WTC11 (cell line): ENCODE data around the gene ZNF12. TPM values are rescaled to one million over a fixed set of nuclear protein-coding genes. Genes with fewer than 3 reads are reported as not detected.

Source experiments
- ATAC-seq: fragments of 200-7000 bp; cut with Tn5 transposase; 2 replicates; pipeline ENCODE4 v1.10.0; 2021; ENCODE audit warnings: mild to moderate bottlenecking, moderate library complexity
- CTCF ChIA-PET: fragments of 300-600 bp; sonication (Branson Sonifier 250); formaldehyde crosslinking; loops from one replicate; lab custom pipeline; 2021; ENCODE audit warnings: antibody characterized with exemption; lab: Charles Lee
- POLR2A ChIA-PET: fragments of 350-600 bp; sonication (Branson Sonifier 250); formaldehyde crosslinking; loops from one replicate; lab custom pipeline; 2021; ENCODE audit warnings: antibody characterized with exemption; lab: Charles Lee
- DNase-seq: peaks from one replicate; pipeline ENCODE4 v3.0.0; 2021; ENCODE audit warnings: low spot score
- H3K27ac Mint-ChIP-seq: 2 replicates; pipeline ENCODE4 v1.8.0; 2021; ENCODE audit warnings: mixed read lengths
- H3K27me3 Mint-ChIP-seq: 2 replicates; pipeline ENCODE4 v1.8.0; 2021; ENCODE audit warnings: low read depth, mild to moderate bottlenecking, moderate library complexity, mixed read lengths
- H3K36me3 Mint-ChIP-seq: 2 replicates; pipeline ENCODE4 v1.8.0; 2021; ENCODE audit warnings: mixed read lengths
- H3K4me1 Mint-ChIP-seq: 2 replicates; pipeline ENCODE4 v1.8.0; 2022; ENCODE audit warnings: mixed read lengths
- H3K4me3 Mint-ChIP-seq: 2 replicates; pipeline ENCODE4 v1.8.0; 2021; ENCODE audit warnings: mild to moderate bottlenecking, moderate library complexity, mixed read lengths
- H3K9me3 Mint-ChIP-seq: 2 replicates; pipeline ENCODE4 v1.8.0; 2021; ENCODE audit warnings: mixed read lengths
- FOXJ3 ChIP-seq: sonication (generic); formaldehyde crosslinking; IDR thresholded peaks from 2 replicates; pipeline ENCODE4 v1.9.0; 2021; ENCODE audit warnings: missing genetic modification reagents, mild to moderate bottlenecking, borderline replicate concordance
- FOXK1 ChIP-seq: sonication (generic); formaldehyde crosslinking; IDR thresholded peaks from 2 replicates; pipeline ENCODE4 v1.8.0; 2022; ENCODE audit warnings: mild to moderate bottlenecking, moderate library complexity, missing genetic modification reagents
- GRHL2 ChIP-seq: fragments of 250-450 bp; sonication (Bioruptor Pico); IDR thresholded peaks from 2 replicates; pipeline ENCODE4 v1.8.0; 2022; ENCODE audit warnings: mild to moderate bottlenecking, moderate library complexity; ENCODE audit not compliant: insufficient replicate concordance, severe bottlenecking
- GTF2I ChIP-seq: fragments of 250-450 bp; sonication (Bioruptor Pico); conservative IDR thresholded peaks from 2 replicates; pipeline ENCODE4 v1.4.0; 2021; ENCODE audit warnings: mild to moderate bottlenecking
- KAT7 ChIP-seq: sonication (generic); formaldehyde crosslinking; IDR thresholded peaks from 2 replicates; pipeline ENCODE4 v1.8.1; 2023; ENCODE audit warnings: missing genetic modification reagents, mild to moderate bottlenecking, borderline replicate concordance
- MYBL2 ChIP-seq: sonication (generic); formaldehyde crosslinking; IDR thresholded peaks from 2 replicates; pipeline ENCODE4 v1.8.1; 2023; ENCODE audit warnings: mild to moderate bottlenecking, moderate library complexity, missing genetic modification reagents
- NFATC4 ChIP-seq: fragments of 250-450 bp; sonication (Bioruptor Pico); IDR thresholded peaks from 2 replicates; pipeline ENCODE4 v1.9.0; 2021; ENCODE audit warnings: mild to moderate bottlenecking
- NFE2L1 ChIP-seq: sonication (generic); formaldehyde crosslinking; IDR thresholded peaks from 2 replicates; pipeline ENCODE4 v1.8.1; 2023; ENCODE audit warnings: missing genetic modification reagents
- RELA ChIP-seq: sonication (generic); formaldehyde crosslinking; IDR thresholded peaks from 2 replicates; pipeline ENCODE4 v1.8.1; 2022; ENCODE audit warnings: missing genetic modification reagents, mild to moderate bottlenecking, borderline replicate concordance
- TEAD4 ChIP-seq: sonication (generic); formaldehyde crosslinking; IDR thresholded peaks from 2 replicates; pipeline ENCODE4 v1.8.0; 2022; ENCODE audit warnings: mild to moderate bottlenecking, missing genetic modification reagents
- TP53 ChIP-seq: sonication (generic); formaldehyde crosslinking; IDR thresholded peaks from 2 replicates; pipeline ENCODE4 v1.8.1; 2023; ENCODE audit warnings: mild to moderate bottlenecking, missing genetic modification reagents
- ZNF416 ChIP-seq: fragments of 250-450 bp; sonication (Bioruptor Pico); IDR thresholded peaks from 2 replicates; pipeline ENCODE4 v1.9.0; 2021; ENCODE audit warnings: mild to moderate bottlenecking, inconsistent platforms
- total RNA-seq: library from RNA; stranded (reverse); gene quantifications from 3 replicates; pipeline ENCODE4 v1.2.3, GENCODE V29; 2021
- TF ChIP-seq, protein P1 (sequence below): sonication (generic); formaldehyde crosslinking; IDR thresholded peaks from 2 replicates; pipeline ENCODE4 v1.8.0; 2022; ENCODE audit warnings: mild to moderate bottlenecking, missing genetic modification reagents
- TF ChIP-seq, protein P2 (sequence below): sonication (generic); formaldehyde crosslinking; IDR thresholded peaks from 2 replicates; pipeline ENCODE4 v1.8.0; 2023; ENCODE audit warnings: missing genetic modification reagents
- TF ChIP-seq, protein P3 (sequence below): fragments of 250-450 bp; sonication (Bioruptor Pico); IDR thresholded peaks from 2 replicates; pipeline ENCODE4 v1.9.0; 2021; ENCODE audit warnings: mild to moderate bottlenecking
- TF ChIP-seq, protein P4 (sequence below): sonication (generic); formaldehyde crosslinking; IDR thresholded peaks from 2 replicates; pipeline ENCODE4 v1.8.1; 2023; ENCODE audit warnings: mild to moderate bottlenecking, missing genetic modification reagents, borderline replicate concordance
- TF ChIP-seq, protein P5 (sequence below): sonication (generic); formaldehyde crosslinking; IDR thresholded peaks from 2 replicates; pipeline ENCODE4 v1.8.0; 2022; ENCODE audit warnings: mild to moderate bottlenecking, missing genetic modification reagents
- TF ChIP-seq, protein P6 (sequence below): sonication (generic); formaldehyde crosslinking; IDR thresholded peaks from 2 replicates; pipeline ENCODE4 v1.8.1; 2022; ENCODE audit warnings: low read depth, mild to moderate bottlenecking, moderate library complexity, missing genetic modification reagents, borderline replicate concordance
- TF ChIP-seq, protein P7 (sequence below): fragments of 200-600 bp; IDR thresholded peaks from 2 replicates; pipeline ENCODE4 v1.8.0; 2022; ENCODE audit warnings: antibody characterized with exemption
- TF ChIP-seq, protein P8 (sequence below): sonication (generic); formaldehyde crosslinking; IDR thresholded peaks from 2 replicates; pipeline ENCODE4 v1.8.0; 2023; ENCODE audit warnings: missing genetic modification reagents, mild to moderate bottlenecking, borderline replicate concordance

Gene ZNF12
- total RNA-seq, 1 experiment from 2014 or later, result 21.6 TPM

DNA sequence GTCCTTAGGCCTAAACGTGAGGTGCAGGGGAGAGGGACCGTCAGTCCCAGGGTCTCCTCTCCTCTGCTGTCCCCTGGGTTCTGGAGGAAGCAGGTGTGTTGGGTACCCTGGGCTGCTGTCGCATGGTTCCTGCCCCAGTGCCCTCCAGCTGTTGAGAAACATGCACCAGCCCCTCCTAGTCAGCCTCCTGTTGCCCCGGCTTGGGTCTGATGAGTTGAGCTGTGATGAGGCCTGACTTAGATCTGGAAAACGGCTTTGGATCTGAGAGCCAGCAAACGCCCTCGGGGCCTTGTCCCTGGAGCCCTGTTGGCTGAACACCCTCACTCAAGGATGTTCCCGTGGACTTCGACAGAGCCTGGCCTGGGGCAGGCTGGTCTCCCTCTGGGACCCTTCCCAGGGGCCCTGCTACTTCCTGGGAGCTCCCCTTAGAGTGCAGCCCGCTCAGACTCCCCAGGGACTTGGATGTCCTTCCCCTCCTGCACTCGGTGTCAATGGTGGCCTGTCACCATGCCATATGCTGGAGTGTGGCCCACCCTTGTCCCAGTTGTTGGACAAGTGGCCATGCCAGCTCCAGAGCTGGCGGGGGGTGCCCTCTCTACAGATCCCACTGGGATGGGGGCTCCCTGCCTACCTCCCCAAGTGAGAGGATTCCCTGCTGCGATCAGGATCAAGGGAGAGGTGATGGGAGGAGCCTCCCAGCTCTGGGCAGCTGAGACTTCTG lies 57.3 kb downstream of the ZNF12 start:
- CTCF ChIA-PET, result interaction anchor here (1.3 kb wide), 1 partner anchor 59 kb away, joined by 3 read pairs; the partner anchor contains the start of gene INTS15
- H3K27me3 Mint-ChIP-seq, result no peaks in the 10 kb centered on the region
- no peaks in the 10 kb centered on the region for H3K4me1 Mint-ChIP-seq
- H3K9me3 Mint-ChIP-seq, result no peaks in the 10 kb centered on the region
- DNase-seq (no peak), ATAC-seq (no peak)
- no peak overlapping the region for H3K4me3 Mint-ChIP-seq
- no peak overlapping the region for H3K27ac Mint-ChIP-seq
- POLR2A ChIA-PET, result no interaction called here
- TF ChIP-seq GTF2I (no peak), GRHL2 (CRISPR knock-in tag) (no peak), FOXK1 (CRISPR knock-in tag) (no peak), KAT7 (no peak), NFATC4 (CRISPR knock-in tag) (no peak)
- TF ChIP-seq, protein P1, sequence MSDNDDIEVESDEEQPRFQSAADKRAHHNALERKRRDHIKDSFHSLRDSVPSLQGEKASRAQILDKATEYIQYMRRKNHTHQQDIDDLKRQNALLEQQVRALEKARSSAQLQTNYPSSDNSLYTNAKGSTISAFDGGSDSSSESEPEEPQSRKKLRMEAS (CRISPR knock-in tag), result no peak
- TF ChIP-seq, protein P2, sequence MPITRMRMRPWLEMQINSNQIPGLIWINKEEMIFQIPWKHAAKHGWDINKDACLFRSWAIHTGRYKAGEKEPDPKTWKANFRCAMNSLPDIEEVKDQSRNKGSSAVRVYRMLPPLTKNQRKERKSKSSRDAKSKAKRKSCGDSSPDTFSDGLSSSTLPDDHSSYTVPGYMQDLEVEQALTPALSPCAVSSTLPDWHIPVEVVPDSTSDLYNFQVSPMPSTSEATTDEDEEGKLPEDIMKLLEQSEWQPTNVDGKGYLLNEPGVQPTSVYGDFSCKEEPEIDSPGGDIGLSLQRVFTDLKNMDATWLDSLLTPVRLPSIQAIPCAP (CRISPR knock-in tag), result no peak
- TF ChIP-seq, protein P3, sequence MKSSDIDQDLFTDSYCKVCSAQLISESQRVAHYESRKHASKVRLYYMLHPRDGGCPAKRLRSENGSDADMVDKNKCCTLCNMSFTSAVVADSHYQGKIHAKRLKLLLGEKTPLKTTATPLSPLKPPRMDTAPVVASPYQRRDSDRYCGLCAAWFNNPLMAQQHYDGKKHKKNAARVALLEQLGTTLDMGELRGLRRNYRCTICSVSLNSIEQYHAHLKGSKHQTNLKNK, result no peak
- TF ChIP-seq, protein P4, sequence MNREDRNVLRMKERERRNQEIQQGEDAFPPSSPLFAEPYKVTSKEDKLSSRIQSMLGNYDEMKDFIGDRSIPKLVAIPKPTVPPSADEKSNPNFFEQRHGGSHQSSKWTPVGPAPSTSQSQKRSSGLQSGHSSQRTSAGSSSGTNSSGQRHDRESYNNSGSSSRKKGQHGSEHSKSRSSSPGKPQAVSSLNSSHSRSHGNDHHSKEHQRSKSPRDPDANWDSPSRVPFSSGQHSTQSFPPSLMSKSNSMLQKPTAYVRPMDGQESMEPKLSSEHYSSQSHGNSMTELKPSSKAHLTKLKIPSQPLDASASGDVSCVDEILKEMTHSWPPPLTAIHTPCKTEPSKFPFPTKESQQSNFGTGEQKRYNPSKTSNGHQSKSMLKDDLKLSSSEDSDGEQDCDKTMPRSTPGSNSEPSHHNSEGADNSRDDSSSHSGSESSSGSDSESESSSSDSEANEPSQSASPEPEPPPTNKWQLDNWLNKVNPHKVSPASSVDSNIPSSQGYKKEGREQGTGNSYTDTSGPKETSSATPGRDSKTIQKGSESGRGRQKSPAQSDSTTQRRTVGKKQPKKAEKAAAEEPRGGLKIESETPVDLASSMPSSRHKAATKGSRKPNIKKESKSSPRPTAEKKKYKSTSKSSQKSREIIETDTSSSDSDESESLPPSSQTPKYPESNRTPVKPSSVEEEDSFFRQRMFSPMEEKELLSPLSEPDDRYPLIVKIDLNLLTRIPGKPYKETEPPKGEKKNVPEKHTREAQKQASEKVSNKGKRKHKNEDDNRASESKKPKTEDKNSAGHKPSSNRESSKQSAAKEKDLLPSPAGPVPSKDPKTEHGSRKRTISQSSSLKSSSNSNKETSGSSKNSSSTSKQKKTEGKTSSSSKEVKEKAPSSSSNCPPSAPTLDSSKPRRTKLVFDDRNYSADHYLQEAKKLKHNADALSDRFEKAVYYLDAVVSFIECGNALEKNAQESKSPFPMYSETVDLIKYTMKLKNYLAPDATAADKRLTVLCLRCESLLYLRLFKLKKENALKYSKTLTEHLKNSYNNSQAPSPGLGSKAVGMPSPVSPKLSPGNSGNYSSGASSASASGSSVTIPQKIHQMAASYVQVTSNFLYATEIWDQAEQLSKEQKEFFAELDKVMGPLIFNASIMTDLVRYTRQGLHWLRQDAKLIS (CRISPR knock-in tag), result no peak
- TF ChIP-seq, protein P5, sequence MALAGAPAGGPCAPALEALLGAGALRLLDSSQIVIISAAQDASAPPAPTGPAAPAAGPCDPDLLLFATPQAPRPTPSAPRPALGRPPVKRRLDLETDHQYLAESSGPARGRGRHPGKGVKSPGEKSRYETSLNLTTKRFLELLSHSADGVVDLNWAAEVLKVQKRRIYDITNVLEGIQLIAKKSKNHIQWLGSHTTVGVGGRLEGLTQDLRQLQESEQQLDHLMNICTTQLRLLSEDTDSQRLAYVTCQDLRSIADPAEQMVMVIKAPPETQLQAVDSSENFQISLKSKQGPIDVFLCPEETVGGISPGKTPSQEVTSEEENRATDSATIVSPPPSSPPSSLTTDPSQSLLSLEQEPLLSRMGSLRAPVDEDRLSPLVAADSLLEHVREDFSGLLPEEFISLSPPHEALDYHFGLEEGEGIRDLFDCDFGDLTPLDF (CRISPR knock-in tag), result no peak
- peaks cover 5% of the 10 kb centered on the region; the same call in 1 of the 2 replicates for H3K36me3 Mint-ChIP-seq

DNA sequence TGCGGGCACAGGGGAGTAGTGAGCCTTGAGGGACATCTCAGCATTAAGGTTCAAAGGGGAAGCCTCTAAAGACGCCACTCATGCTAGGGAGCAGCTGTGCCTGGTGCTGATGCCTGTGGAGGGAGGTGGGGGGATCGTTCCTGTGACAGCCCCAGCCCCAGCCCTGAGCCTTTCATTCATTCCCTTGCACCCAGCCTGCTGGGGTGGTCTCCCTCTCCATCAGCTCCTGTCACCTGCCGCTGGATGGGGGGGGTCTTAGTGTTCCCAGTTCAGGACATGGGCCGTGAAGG lies 58.0 kb downstream of the ZNF12 start:
- ChIA-PET CTCF (no interaction called here), POLR2A (no interaction called here)
- Mint-ChIP-seq H3K9me3 (no peaks in the 10 kb centered on the region), H3K27me3 (no peaks in the 10 kb centered on the region), H3K4me3 (no peak overlapping the region), H3K4me1 (no peaks in the 10 kb centered on the region), H3K36me3 (peaks cover 5% of the 10 kb centered on the region; the same call in 1 of the 2 replicates), H3K27ac (no peak overlapping the region)
- ATAC-seq (no peak), DNase-seq (no peak)
- TF ChIP-seq RELA (CRISPR knock-in tag) (no peak), FOXJ3 (CRISPR knock-in tag) (no peak), ZNF416 (CRISPR knock-in tag) (no peak), TP53 (no peak), NFE2L1 (no peak), MYBL2 (CRISPR knock-in tag) (no peak), TEAD4 (CRISPR knock-in tag) (no peak)
- TF ChIP-seq, protein P6, sequence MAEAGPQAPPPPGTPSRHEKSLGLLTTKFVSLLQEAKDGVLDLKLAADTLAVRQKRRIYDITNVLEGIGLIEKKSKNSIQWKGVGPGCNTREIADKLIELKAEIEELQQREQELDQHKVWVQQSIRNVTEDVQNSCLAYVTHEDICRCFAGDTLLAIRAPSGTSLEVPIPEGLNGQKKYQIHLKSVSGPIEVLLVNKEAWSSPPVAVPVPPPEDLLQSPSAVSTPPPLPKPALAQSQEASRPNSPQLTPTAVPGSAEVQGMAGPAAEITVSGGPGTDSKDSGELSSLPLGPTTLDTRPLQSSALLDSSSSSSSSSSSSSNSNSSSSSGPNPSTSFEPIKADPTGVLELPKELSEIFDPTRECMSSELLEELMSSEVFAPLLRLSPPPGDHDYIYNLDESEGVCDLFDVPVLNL (CRISPR knock-in tag), result no peak
- TF ChIP-seq, protein P7, sequence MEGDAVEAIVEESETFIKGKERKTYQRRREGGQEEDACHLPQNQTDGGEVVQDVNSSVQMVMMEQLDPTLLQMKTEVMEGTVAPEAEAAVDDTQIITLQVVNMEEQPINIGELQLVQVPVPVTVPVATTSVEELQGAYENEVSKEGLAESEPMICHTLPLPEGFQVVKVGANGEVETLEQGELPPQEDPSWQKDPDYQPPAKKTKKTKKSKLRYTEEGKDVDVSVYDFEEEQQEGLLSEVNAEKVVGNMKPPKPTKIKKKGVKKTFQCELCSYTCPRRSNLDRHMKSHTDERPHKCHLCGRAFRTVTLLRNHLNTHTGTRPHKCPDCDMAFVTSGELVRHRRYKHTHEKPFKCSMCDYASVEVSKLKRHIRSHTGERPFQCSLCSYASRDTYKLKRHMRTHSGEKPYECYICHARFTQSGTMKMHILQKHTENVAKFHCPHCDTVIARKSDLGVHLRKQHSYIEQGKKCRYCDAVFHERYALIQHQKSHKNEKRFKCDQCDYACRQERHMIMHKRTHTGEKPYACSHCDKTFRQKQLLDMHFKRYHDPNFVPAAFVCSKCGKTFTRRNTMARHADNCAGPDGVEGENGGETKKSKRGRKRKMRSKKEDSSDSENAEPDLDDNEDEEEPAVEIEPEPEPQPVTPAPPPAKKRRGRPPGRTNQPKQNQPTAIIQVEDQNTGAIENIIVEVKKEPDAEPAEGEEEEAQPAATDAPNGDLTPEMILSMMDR, result no peak
- TF ChIP-seq, protein P8, sequence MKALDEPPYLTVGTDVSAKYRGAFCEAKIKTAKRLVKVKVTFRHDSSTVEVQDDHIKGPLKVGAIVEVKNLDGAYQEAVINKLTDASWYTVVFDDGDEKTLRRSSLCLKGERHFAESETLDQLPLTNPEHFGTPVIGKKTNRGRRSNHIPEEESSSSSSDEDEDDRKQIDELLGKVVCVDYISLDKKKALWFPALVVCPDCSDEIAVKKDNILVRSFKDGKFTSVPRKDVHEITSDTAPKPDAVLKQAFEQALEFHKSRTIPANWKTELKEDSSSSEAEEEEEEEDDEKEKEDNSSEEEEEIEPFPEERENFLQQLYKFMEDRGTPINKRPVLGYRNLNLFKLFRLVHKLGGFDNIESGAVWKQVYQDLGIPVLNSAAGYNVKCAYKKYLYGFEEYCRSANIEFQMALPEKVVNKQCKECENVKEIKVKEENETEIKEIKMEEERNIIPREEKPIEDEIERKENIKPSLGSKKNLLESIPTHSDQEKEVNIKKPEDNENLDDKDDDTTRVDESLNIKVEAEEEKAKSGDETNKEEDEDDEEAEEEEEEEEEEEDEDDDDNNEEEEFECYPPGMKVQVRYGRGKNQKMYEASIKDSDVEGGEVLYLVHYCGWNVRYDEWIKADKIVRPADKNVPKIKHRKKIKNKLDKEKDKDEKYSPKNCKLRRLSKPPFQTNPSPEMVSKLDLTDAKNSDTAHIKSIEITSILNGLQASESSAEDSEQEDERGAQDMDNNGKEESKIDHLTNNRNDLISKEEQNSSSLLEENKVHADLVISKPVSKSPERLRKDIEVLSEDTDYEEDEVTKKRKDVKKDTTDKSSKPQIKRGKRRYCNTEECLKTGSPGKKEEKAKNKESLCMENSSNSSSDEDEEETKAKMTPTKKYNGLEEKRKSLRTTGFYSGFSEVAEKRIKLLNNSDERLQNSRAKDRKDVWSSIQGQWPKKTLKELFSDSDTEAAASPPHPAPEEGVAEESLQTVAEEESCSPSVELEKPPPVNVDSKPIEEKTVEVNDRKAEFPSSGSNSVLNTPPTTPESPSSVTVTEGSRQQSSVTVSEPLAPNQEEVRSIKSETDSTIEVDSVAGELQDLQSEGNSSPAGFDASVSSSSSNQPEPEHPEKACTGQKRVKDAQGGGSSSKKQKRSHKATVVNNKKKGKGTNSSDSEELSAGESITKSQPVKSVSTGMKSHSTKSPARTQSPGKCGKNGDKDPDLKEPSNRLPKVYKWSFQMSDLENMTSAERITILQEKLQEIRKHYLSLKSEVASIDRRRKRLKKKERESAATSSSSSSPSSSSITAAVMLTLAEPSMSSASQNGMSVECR (CRISPR knock-in tag), result no peak
